ENCODE data around the gene UBC. TPM values are rescaled to one million over a fixed set of nuclear protein-coding genes. Genes with fewer than 3 reads are reported as not detected.

Gene UBC
- total and polyA plus RNA-seq, 8 donors: 409 to 1,431 (median 1,011) TPM

DNA sequence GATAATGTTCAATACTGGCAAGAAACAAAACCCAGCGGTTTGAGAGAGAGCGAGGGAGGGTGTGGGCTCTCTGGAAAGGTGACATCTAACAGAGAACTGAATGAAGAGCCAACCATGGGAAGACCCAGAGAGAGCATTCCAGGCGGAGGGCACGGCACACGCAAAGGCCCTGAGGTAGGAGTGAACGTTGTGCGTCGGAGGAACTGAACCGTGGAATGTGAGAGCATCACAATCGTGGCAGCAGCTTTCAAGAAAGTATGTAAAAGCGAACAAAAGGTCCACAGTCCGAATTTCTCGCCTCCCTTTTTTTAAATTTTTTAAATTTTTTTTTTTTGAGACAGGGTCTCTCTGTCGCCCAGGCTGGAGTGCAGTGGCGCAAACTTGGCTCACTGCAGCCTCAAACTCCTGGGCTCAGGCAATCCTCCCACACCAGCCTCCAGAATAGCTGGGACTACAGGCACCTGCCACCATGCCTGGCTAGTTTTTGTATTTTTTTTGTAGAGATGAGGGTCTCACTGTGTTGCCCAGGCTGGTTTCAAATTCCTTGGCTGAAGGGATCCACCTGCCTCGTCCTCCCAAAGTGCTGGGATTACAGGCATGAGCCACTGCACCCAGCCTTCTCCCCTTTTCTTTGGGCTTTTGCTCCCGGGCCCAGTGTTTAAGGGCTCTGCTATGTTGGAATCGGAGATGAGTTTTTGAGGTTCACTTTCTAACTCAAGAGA lies 35.5 kb downstream of the UBC start:
- no peak overlapping the region for H3K27ac ChIP-seq
- no peaks in the 10 kb centered on the region for H3K9me3 ChIP-seq
- no peaks in the 10 kb centered on the region for H3K36me3 ChIP-seq
- H3K4me3 ChIP-seq: no peak overlapping the region
- intact Hi-C loops (cut with DNase I; ENCODE audit: low total_unique reads): no loop called here
- no peak for DNase-seq
- no peaks in the 10 kb centered on the region for H3K27me3 ChIP-seq
- TF ChIP-seq POLR2A (IDR thresholded peaks at IDR 0.05) (no peak), EP300 (IDR thresholded peaks at IDR 0.05) (no peak), POLR2AphosphoS5 (IDR thresholded peaks at IDR 0.05) (no peak)
- TF ChIP-seq, protein P1, sequence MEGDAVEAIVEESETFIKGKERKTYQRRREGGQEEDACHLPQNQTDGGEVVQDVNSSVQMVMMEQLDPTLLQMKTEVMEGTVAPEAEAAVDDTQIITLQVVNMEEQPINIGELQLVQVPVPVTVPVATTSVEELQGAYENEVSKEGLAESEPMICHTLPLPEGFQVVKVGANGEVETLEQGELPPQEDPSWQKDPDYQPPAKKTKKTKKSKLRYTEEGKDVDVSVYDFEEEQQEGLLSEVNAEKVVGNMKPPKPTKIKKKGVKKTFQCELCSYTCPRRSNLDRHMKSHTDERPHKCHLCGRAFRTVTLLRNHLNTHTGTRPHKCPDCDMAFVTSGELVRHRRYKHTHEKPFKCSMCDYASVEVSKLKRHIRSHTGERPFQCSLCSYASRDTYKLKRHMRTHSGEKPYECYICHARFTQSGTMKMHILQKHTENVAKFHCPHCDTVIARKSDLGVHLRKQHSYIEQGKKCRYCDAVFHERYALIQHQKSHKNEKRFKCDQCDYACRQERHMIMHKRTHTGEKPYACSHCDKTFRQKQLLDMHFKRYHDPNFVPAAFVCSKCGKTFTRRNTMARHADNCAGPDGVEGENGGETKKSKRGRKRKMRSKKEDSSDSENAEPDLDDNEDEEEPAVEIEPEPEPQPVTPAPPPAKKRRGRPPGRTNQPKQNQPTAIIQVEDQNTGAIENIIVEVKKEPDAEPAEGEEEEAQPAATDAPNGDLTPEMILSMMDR (IDR thresholded peaks at IDR 0.05): no peak
- H3K4me1 ChIP-seq: peaks cover 3 to 14% (median 9%) of the 10 kb centered on the region in 4 donors
- WGBS, 5 donors: 82 to 93% (median 90%) methylated on average over 18 of the region's 18 CpGs

DNA sequence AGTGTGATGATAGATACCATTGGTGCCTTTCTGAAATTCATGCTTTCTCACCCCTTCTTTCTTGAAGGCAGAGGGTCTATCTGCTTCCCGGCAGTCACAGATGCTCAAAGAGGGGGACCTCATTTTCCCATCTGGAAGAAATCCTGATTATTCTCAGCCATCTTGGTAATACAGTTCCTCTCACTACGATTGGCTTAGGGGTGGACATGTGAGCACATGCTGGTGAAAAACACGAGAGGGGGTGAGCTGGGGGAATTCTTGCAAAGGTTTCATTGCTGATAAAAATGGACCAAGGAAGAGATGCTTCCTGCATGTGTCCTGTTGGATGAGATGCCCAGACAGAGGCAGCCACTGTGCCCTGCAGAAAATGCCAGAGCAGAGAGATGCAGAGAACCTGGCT lies 37.0 kb downstream of the UBC start:
- Histone ChIP-seq H3K9me3 (no peaks in the 10 kb centered on the region), H3K36me3 (no peaks in the 10 kb centered on the region), H3K27me3 (no peaks in the 10 kb centered on the region), H3K4me1 (peaks cover 3 to 14% (median 9%) of the 10 kb centered on the region in 4 donors), H3K4me3 (no peak overlapping the region), H3K27ac (no peak overlapping the region)
- 72 to 87% (median 80%) methylated on average over 3 of the region's 3 CpGs for WGBS, 5 donors
- intact Hi-C loops (cut with DNase I; ENCODE audit: low total_unique reads): no loop called here
- DNase-seq: no peak
- TF ChIP-seq POLR2AphosphoS5 (IDR thresholded peaks at IDR 0.05) (no peak), EP300 (IDR thresholded peaks at IDR 0.05) (no peak), POLR2A (IDR thresholded peaks at IDR 0.05) (no peak)
- TF ChIP-seq, protein P1 (IDR thresholded peaks at IDR 0.05): no peak

DNA sequence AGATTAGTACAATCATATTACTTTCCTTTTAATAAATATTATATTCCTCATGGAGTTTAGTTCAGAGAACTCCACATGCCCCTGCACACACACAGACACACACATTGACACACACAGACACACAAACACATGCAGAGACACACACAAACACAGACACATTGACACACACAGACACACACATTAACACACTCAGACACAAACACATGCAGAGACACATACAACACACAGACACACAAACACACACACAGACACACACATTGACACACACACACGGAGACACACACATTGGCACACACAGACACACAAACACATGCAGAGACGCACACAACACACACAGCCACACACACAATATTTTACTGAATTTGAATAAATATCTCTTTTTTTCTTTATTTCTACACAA lies 38.3 kb downstream of the UBC start:
- H3K9me3 ChIP-seq: no peaks in the 10 kb centered on the region
- peaks cover 3 to 14% (median 9%) of the 10 kb centered on the region in 4 donors for H3K4me1 ChIP-seq
- no peak overlapping the region for H3K27ac ChIP-seq
- 63 to 88% (median 75%) methylated on average over 2 of the region's 2 CpGs for WGBS, 5 donors
- H3K4me3 ChIP-seq: no peak overlapping the region
- intact Hi-C loops (cut with DNase I; ENCODE audit: low total_unique reads): no loop called here
- no peaks in the 10 kb centered on the region for H3K36me3 ChIP-seq
- no peak for DNase-seq
- TF ChIP-seq POLR2AphosphoS5 (IDR thresholded peaks at IDR 0.05) (no peak), POLR2A (IDR thresholded peaks at IDR 0.05) (no peak), EP300 (IDR thresholded peaks at IDR 0.05) (no peak)
- TF ChIP-seq, protein P1 (IDR thresholded peaks at IDR 0.05): no peak
- H3K27me3 ChIP-seq: no peaks in the 10 kb centered on the region

DNA sequence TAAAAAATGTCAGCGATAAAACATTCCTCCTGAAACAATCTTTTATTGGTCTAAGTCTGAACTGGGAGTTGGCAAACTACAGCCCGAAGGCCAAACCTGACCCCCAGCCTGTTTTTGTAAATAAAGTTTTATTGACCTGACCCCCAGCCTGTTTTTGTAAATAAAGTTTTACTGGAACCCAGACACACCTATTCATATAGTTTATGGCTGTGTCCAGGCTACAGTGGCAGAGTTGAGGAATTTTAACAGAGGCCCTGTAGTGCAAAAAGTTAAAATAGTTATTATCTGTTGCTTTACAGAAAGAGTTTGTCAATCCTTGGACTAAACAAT lies 38.7 kb downstream of the UBC start:
- H3K9me3 ChIP-seq: no peaks in the 10 kb centered on the region
- peaks cover 3 to 14% (median 9%) of the 10 kb centered on the region in 4 donors for H3K4me1 ChIP-seq
- no peaks in the 10 kb centered on the region for H3K36me3 ChIP-seq
- no peak overlapping the region for H3K27ac ChIP-seq
- DNase-seq: no peak
- TF ChIP-seq POLR2A (IDR thresholded peaks at IDR 0.05) (no peak), POLR2AphosphoS5 (IDR thresholded peaks at IDR 0.05) (no peak), EP300 (IDR thresholded peaks at IDR 0.05) (no peak)
- TF ChIP-seq, protein P1 (IDR thresholded peaks at IDR 0.05): no peak
- H3K27me3 ChIP-seq: no peaks in the 10 kb centered on the region
- 13 to 69% (median 47%) methylated on average over 2 of the region's 2 CpGs for WGBS, 5 donors
- no peak overlapping the region for H3K4me3 ChIP-seq
- intact Hi-C loops (cut with DNase I; ENCODE audit: low total_unique reads): no loop called here

Data from stomach (tissue), 9 donors.